Myocyte (in vitro differentiated cells): Measurements from ENCODE around the gene CDH19. TPM values are rescaled to one million over a fixed set of nuclear protein-coding genes. Genes with fewer than 3 reads are reported as not detected.

Experiments used
- DNase-seq: peaks from one replicate; pipeline ENCODE4 v3.0.0-alpha.2; 2012; ENCODE audit warnings: low read depth
- total RNA-seq: library from RNA; depleted of rRNA; stranded (reverse); fragments of >200 nt; gene quantifications from 2 replicates; pipeline ENCODE4 v1.2.3, GENCODE V29; 2014

Gene CDH19
- total RNA-seq, 1 donor from 2014 or later = not detected

GRCh38 chr18:66457245-66457644 lies 146.6 kb downstream of the CDH19 start:
- DNase-seq = no peak
